IMR-90 (cell line): Measurements from ENCODE around the gene PKN3. TPM values are rescaled to one million over a fixed set of nuclear protein-coding genes. Genes with fewer than 3 reads are reported as not detected.

ENCODE experiments used
- ATAC-seq: fragments of 200-7000 bp; cut with Tn5 transposase; 2 replicates; pipeline ENCODE4 v1.9.1; 2020; ENCODE audit warnings: low read depth, mild to moderate bottlenecking, moderate library complexity
- BruUV-seq: library from RNA; stranded (reverse); fragments of 400-500 nt; replicated peaks from 2 replicates; lab custom pipeline; 2021; lab: Mats Ljungman, UMichigan
- CTCF ChIA-PET: fragments of 300-600 bp; formaldehyde crosslinking; extraction: SDS; loops from one replicate; lab custom pipeline; 2021; ENCODE audit warnings: antibody characterized with exemption; lab: Yijun Ruan, JAX
- POLR2A ChIA-PET: fragments of 300-600 bp; sonication (Branson Sonifier 250); formaldehyde crosslinking; loops from one replicate; lab custom pipeline; 2022; ENCODE audit warnings: antibody characterized with exemption; ENCODE audit not compliant: unreplicated experiment; lab: Charles Lee
- DNase-seq: peaks from one replicate; pipeline ENCODE4 v3.0.0; 2013
- H2AFZ ChIP-seq: replicated peaks from 2 replicates; pipeline ENCODE3; 2013; ENCODE audit warnings: low read length, mild to moderate bottlenecking; ENCODE audit not compliant: poor library complexity
- H2AK5ac ChIP-seq: 2 replicates; pipeline ENCODE4 v1.6.1; 2013; ENCODE audit warnings: low read depth, low read length, inconsistent platforms
- H2AK9ac ChIP-seq: replicated peaks from 2 replicates; pipeline ENCODE3; 2013; ENCODE audit warnings: mild to moderate bottlenecking, low read depth, low read length, moderate library complexity; ENCODE audit not compliant: poor library complexity
- H2BK120ac ChIP-seq: 2 replicates; pipeline ENCODE4 v1.6.1; 2013; ENCODE audit warnings: low read depth, low read length, inconsistent platforms
- H2BK15ac ChIP-seq: 3 replicates; pipeline ENCODE4 v1.6.1; 2013; ENCODE audit warnings: low read depth, low read length, inconsistent platforms
- H2BK20ac ChIP-seq: 2 replicates; pipeline ENCODE4 v1.6.1; 2013; ENCODE audit warnings: low read depth, mild to moderate bottlenecking, inconsistent platforms, low read length, moderate library complexity
- H2BK5ac ChIP-seq: 2 replicates; pipeline ENCODE4 v1.6.1; 2013; ENCODE audit warnings: mild to moderate bottlenecking, low read depth, low read length, inconsistent platforms; ENCODE audit not compliant: poor library complexity, severe bottlenecking
- H3K14ac ChIP-seq: replicated peaks from 2 replicates; pipeline ENCODE4 v1.6.1; 2013; ENCODE audit warnings: low read depth, low read length, inconsistent platforms
- H3K18ac ChIP-seq: 2 replicates; pipeline ENCODE4 v1.6.1; 2013; ENCODE audit warnings: low read depth, low read length, control low read depth
- H3K23ac ChIP-seq: 2 replicates; pipeline ENCODE4 v1.6.1; 2013; ENCODE audit warnings: low read depth, low read length, inconsistent platforms
- H3K27ac ChIP-seq: 2 replicates; pipeline ENCODE4 v1.5.1; 2013; ENCODE audit warnings: mild to moderate bottlenecking, control low read depth, low read length; ENCODE audit not compliant: insufficient read depth
- H3K27me3 ChIP-seq: 2 replicates; pipeline ENCODE4 v1.6.1; 2013; ENCODE audit warnings: low read length; ENCODE audit not compliant: control insufficient read depth, insufficient read depth
- H3K36me3 ChIP-seq: 2 replicates; pipeline ENCODE4 v1.6.1; 2013; ENCODE audit warnings: low read length, mixed read lengths; ENCODE audit not compliant: control insufficient read depth, insufficient read depth
- H3K4ac ChIP-seq: 2 replicates; pipeline ENCODE4 v1.6.1; 2013; ENCODE audit warnings: low read depth, low read length, inconsistent platforms
- H3K4me1 ChIP-seq: 2 replicates; pipeline ENCODE4 v1.6.1; 2013; ENCODE audit warnings: low read length, mixed read lengths; ENCODE audit not compliant: control insufficient read depth, insufficient read depth
- H3K4me2 ChIP-seq: 2 replicates; pipeline ENCODE4 v1.6.1; 2013; ENCODE audit warnings: low read depth, mild to moderate bottlenecking, control low read depth, low read length, moderate library complexity
- H3K4me3 ChIP-seq: 2 replicates; pipeline ENCODE4 v1.5.1; 2013; ENCODE audit warnings: low read depth, mild to moderate bottlenecking, control low read depth, low read length, moderate library complexity; ENCODE audit not compliant: insufficient read depth
- H3K56ac ChIP-seq: 2 replicates; pipeline ENCODE4 v1.6.1; 2013; ENCODE audit warnings: low read length, inconsistent platforms; ENCODE audit not compliant: insufficient read depth; ENCODE audit errors: extremely low read depth
- H3K79me1 ChIP-seq, 2 experiments: 2 replicates each; pipeline ENCODE4 v1.6.1; 2013; ENCODE audit warnings: low read length in 2 of 2, inconsistent platforms in 1 of 2, low read depth in 1 of 2
- H3K9ac ChIP-seq: 2 replicates; pipeline ENCODE4 v1.6.1; 2013; ENCODE audit warnings: low read depth, low read length, control low read depth
- H3K9me1 ChIP-seq: 2 replicates; pipeline ENCODE4 v1.6.1; 2013; ENCODE audit warnings: low read length, inconsistent platforms; ENCODE audit not compliant: insufficient read depth
- H3K9me3 ChIP-seq: 2 replicates; pipeline ENCODE4 v1.6.1; 2013; ENCODE audit warnings: low read length; ENCODE audit not compliant: control insufficient read depth, insufficient read depth
- H4K20me1 ChIP-seq: 2 replicates; pipeline ENCODE4 v1.6.1; 2013; ENCODE audit warnings: low read length, inconsistent platforms; ENCODE audit not compliant: insufficient read depth
- H4K5ac ChIP-seq: 2 replicates; pipeline ENCODE4 v1.6.1; 2013; ENCODE audit warnings: mild to moderate bottlenecking, low read depth, low read length, control low read depth
- H4K8ac ChIP-seq, 2 experiments: 2 replicates each; pipeline ENCODE4 v1.6.1; 2013; ENCODE audit warnings: low read depth in 2 of 2, low read length in 2 of 2, control low read depth in 1 of 2, inconsistent platforms in 1 of 2
- H4K91ac ChIP-seq: 2 replicates; pipeline ENCODE4 v1.6.1; 2013; ENCODE audit warnings: low read depth, low read length, inconsistent platforms; ENCODE audit not compliant: insufficient read depth
- BHLHE40 ChIP-seq: fragments of 150-350 bp; IDR thresholded peaks from 2 replicates; pipeline ENCODE4 v1.6.1; 2016; ENCODE audit warnings: mild to moderate bottlenecking, low read depth, low read length
- CEBPB ChIP-seq: IDR thresholded peaks from 2 replicates; pipeline ENCODE4 v1.6.1; 2012; ENCODE audit warnings: low read depth, low read length, improper control_type of control experiment
- MAFK ChIP-seq: IDR thresholded peaks from 2 replicates; pipeline ENCODE4 v1.6.1; 2012; ENCODE audit warnings: low read depth, low read length, improper control_type of control experiment
- MXI1 ChIP-seq: IDR thresholded peaks from 2 replicates; pipeline ENCODE4 v1.6.1; 2012; ENCODE audit warnings: low read depth, mild to moderate bottlenecking, low read length, moderate library complexity, borderline replicate concordance
- NFE2L2 ChIP-seq: fragments of 150-350 bp; IDR thresholded peaks from 2 replicates; pipeline ENCODE4 v1.6.1; 2016; ENCODE audit warnings: low read depth, mild to moderate bottlenecking, low read length
- POLR2A ChIP-seq: IDR thresholded peaks from 2 replicates; pipeline ENCODE4 v1.6.1; 2012; ENCODE audit warnings: mild to moderate bottlenecking, low read depth, low read length
- RAD21 ChIP-seq: IDR thresholded peaks from 2 replicates; pipeline ENCODE4 v1.6.1; 2012; ENCODE audit warnings: low read length, improper control_type of control experiment
- RCOR1 ChIP-seq: IDR thresholded peaks from 2 replicates; pipeline ENCODE4 v1.6.1; 2012; ENCODE audit warnings: mild to moderate bottlenecking, low read length, improper control_type of control experiment; ENCODE audit not compliant: insufficient replicate concordance
- SMC3 ChIP-seq: fragments of 150-350 bp; IDR thresholded peaks from 2 replicates; pipeline ENCODE4 v1.6.1; 2016; ENCODE audit warnings: low read depth, mild to moderate bottlenecking, antibody characterized with exemption, low read length, moderate library complexity
- WGBS, 2 experiments: methylation state at CpG; one replicate each; pipeline versions ENCODE4 v1.1.5 to v1.1.7; 2013; ENCODE audit warnings: missing lambda C conversion rate in 2 of 2; ENCODE audit not compliant: insufficient read length in 1 of 2; ENCODE audit errors: extremely low coverage in 2 of 2; 5-methylcytosine and 5-hydroxymethylcytosine counted together
- dilution Hi-C: fragments of 300-500 bp; cut with HindIII; formaldehyde crosslinking; loops from one replicate; pipeline ENCODE4 v1.14.3; 2018; ENCODE audit warnings: low sequenced_read_pairs; ENCODE audit not compliant: unreplicated experiment
- in situ Hi-C: fragments of 300-500 bp; cut with MboI; formaldehyde crosslinking; loops from 3 replicates; pipeline ENCODE4 v1.14.3; 2019; ENCODE audit warnings: low sequenced_read_pairs, inconsistent platforms, mixed read lengths
- intact Hi-C: fragments of 100-400 bp; cut with micrococcal nuclease; formaldehyde crosslinking; loops from 2 replicates; pipeline ENCODE4 v1.10.0; 2022
- polyA plus RNA-seq, 3 experiments: library from polyadenylated mRNA; depleted of rRNA; stranded (reverse); fragments of >200 nt; gene quantifications; 2 replicates each; pipeline ENCODE4 v1.2.3, GENCODE V29; 2012; ENCODE audit warnings: low replicate concordance in 1 of 3
- total RNA-seq: library from RNA; depleted of rRNA; stranded (reverse); fragments of >200 nt; gene quantifications from 2 replicates; pipeline ENCODE4 v1.2.3, GENCODE V29; 2012
- TF ChIP-seq, protein P1 (sequence below): conservative IDR thresholded peaks from 2 replicates; pipeline ENCODE4 v1.5.1; 2012; ENCODE audit warnings: mild to moderate bottlenecking, low read depth, low read length, improper control_type of control experiment
- TF ChIP-seq, protein P2 (sequence below): fragments of 150-350 bp; IDR thresholded peaks from 2 replicates; pipeline ENCODE4 v1.6.1; 2016; ENCODE audit warnings: low read depth, mild to moderate bottlenecking, low read length, moderate library complexity, borderline replicate concordance

Gene PKN3
- total and polyA plus RNA-seq, 2 of the 4 experiments (the other 2 are of a cell fraction): 1.6 to 3.8 TPM

DNA sequence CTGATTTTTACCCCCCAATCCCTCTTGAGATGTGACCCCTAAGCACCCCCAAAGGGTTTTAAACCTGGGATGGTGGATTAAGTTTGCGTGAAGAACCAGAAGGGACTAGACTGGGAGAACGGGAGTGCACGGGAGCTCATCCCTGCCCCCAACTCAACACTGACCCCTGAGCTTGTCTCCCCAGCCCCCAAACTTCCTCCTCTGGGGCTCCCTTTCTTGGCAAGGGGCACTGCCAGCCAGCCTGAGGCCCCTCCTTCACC lies 18.3 kb upstream of the PKN3 start:
- peak overlapping the region; percentile 76 for H4K91ac ChIP-seq
- H3K27ac ChIP-seq: peak overlapping the region; percentile 68
- H2BK120ac ChIP-seq: peak overlapping the region; percentile 61
- no peaks in the 10 kb centered on the region for H3K36me3 ChIP-seq
- DNase-seq: no peak
- 0 out of 2 replicates have a peak overlapping the region, but pooled peaks have one; percentile 46 for H2BK20ac ChIP-seq
- peak overlapping the region; percentile 43 for H3K18ac ChIP-seq
- no peaks in the 10 kb centered on the region for H3K27me3 ChIP-seq
- H4K20me1 ChIP-seq: no peaks in the 10 kb centered on the region
- peak; percentile 1; the same call in 1 of the 2 replicates for ATAC-seq
- H2BK15ac ChIP-seq: peak overlapping the region; percentile 29; the same call in 1 of the 3 replicates
- no peak for TF ChIP-seq SMC3
- TF ChIP-seq, protein P1, sequence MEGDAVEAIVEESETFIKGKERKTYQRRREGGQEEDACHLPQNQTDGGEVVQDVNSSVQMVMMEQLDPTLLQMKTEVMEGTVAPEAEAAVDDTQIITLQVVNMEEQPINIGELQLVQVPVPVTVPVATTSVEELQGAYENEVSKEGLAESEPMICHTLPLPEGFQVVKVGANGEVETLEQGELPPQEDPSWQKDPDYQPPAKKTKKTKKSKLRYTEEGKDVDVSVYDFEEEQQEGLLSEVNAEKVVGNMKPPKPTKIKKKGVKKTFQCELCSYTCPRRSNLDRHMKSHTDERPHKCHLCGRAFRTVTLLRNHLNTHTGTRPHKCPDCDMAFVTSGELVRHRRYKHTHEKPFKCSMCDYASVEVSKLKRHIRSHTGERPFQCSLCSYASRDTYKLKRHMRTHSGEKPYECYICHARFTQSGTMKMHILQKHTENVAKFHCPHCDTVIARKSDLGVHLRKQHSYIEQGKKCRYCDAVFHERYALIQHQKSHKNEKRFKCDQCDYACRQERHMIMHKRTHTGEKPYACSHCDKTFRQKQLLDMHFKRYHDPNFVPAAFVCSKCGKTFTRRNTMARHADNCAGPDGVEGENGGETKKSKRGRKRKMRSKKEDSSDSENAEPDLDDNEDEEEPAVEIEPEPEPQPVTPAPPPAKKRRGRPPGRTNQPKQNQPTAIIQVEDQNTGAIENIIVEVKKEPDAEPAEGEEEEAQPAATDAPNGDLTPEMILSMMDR: no peak
- no peak for TF ChIP-seq POLR2A
- no peak for TF ChIP-seq MXI1
- TF ChIP-seq, protein P2, sequence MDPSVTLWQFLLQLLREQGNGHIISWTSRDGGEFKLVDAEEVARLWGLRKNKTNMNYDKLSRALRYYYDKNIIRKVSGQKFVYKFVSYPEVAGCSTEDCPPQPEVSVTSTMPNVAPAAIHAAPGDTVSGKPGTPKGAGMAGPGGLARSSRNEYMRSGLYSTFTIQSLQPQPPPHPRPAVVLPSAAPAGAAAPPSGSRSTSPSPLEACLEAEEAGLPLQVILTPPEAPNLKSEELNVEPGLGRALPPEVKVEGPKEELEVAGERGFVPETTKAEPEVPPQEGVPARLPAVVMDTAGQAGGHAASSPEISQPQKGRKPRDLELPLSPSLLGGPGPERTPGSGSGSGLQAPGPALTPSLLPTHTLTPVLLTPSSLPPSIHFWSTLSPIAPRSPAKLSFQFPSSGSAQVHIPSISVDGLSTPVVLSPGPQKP: no peak
- no peak for TF ChIP-seq NFE2L2
- no peak for TF ChIP-seq RCOR1
- TF ChIP-seq RAD21: no peak
- TF ChIP-seq MAFK: no peak
- no peak for TF ChIP-seq CEBPB
- no peak for TF ChIP-seq BHLHE40
- peak overlapping the region; percentile 93 for H3K4me2 ChIP-seq
- peak overlapping the region; percentile 61 for H2BK5ac ChIP-seq
- ChIA-PET POLR2A (no interaction called here), CTCF (interaction anchor here (0.8 kb wide), 1 partner anchor 48 kb away, joined by 3 read pairs; no protein-coding TSS in a partner anchor)
- peak overlapping the region; percentile 98 for H3K4ac ChIP-seq
- H3K9me3 ChIP-seq: no peaks in the 10 kb centered on the region
- H4K5ac ChIP-seq: peak overlapping the region; percentile 59
- in situ Hi-C loops (no loop called here), intact Hi-C loops (no loop called here), dilution Hi-C loops (no loop called here)
- H2AK9ac ChIP-seq: peak overlapping the region; percentile 99
- H2AK5ac ChIP-seq: peak overlapping the region; percentile 84
- WGBS, 2 experiments: no CpG with 5 or more reads among the region's 3 CpGs
- H4K8ac ChIP-seq: peak overlapping the region; percentile 71 to 97
- H3K23ac ChIP-seq: peak overlapping the region; percentile 98
- BruUV-seq: no TSS peak
- H3K79me1 ChIP-seq: peaks cover 27 to 53% of the 10 kb centered on the region in 2 experiments
- H3K4me3 ChIP-seq: peak overlapping the region; percentile 57
- peak overlapping the region; percentile 82 for H3K9ac ChIP-seq
- H3K9me1 ChIP-seq: peaks cover 22% of the 10 kb centered on the region
- peak overlapping the region; percentile 82 for H2AFZ ChIP-seq
- peaks cover 17% of the 10 kb centered on the region for H3K4me1 ChIP-seq
- H3K14ac ChIP-seq: peak overlapping the region; percentile 100
- H3K56ac ChIP-seq: peak overlapping the region; percentile 78
